GM12878 (cell line): ENCODE measurements around the gene POC1B. TPM values are rescaled to one million over a fixed set of nuclear protein-coding genes. Genes with fewer than 3 reads are reported as not detected.

ENCODE experiments used
- ATAC-seq: fragments of 200-7000 bp; cut with Tn5 transposase; 3 replicates; pipeline ENCODE4 v1.9.1; 2020; ENCODE audit warnings: mild to moderate bottlenecking, moderate library complexity
- BruUV-seq: library from RNA; stranded (reverse); fragments of 400-500 nt; replicated peaks from 2 replicates; lab custom pipeline; 2021; lab: Mats Ljungman, UMichigan
- CTCF ChIA-PET: fragments of 300-600 bp; sonication (Branson Sonifier 250); formaldehyde crosslinking; extraction: SDS; loops from one replicate; lab custom pipeline; 2021; ENCODE audit warnings: inconsistent platforms; lab: Yijun Ruan, JAX
- POLR2A ChIA-PET: fragments of 350-600 bp; formaldehyde crosslinking; extraction: SDS; loops from one replicate; lab custom pipeline; 2021; ENCODE audit warnings: inconsistent platforms; lab: Charles Lee
- RAD21 ChIA-PET: fragments of 300-600 bp; sonication (Branson Sonifier 250); formaldehyde crosslinking; loops from one replicate; lab custom pipeline; 2023; ENCODE audit warnings: antibody characterized with exemption; ENCODE audit not compliant: unreplicated experiment; lab: Charles Lee
- SMC1A ChIA-PET: fragments of 300-600 bp; sonication (Branson Sonifier 250); formaldehyde crosslinking; loops from one replicate; lab custom pipeline; 2023; ENCODE audit not compliant: unreplicated experiment, uncharacterized antibody; lab: Charles Lee
- DNase-seq: peaks from one replicate; pipeline ENCODE4 v3.0.0-alpha.2; 2011; ENCODE audit warnings: low read depth, low spot score
- FAIRE-seq: peaks from 3 replicates; lab custom pipeline; 2011; peaks lifted over from hg19 to GRCh38; lab: Jason Lieb, UNC
- H2AFZ ChIP-seq: 2 replicates; pipeline ENCODE4 v1.6.0; 2011; ENCODE audit warnings: low read depth, low read length, control low read depth; ENCODE audit not compliant: control insufficient read depth
- H3K27ac ChIP-seq: 2 replicates; pipeline ENCODE4 v1.5.1; 2011; ENCODE audit warnings: control low read depth; ENCODE audit not compliant: control insufficient read depth, insufficient read depth
- H3K27me3 ChIP-seq, 2 experiments: replicated peaks in 1 of 2; 2 replicates each; pipeline versions ENCODE4 v1.6.0 to v1.6.1; 2011; ENCODE audit warnings: low read length in 1 of 2; ENCODE audit not compliant: control insufficient read depth in 2 of 2, insufficient read depth in 2 of 2
- H3K36me3 ChIP-seq, 2 experiments: 2 replicates each; pipeline ENCODE4 v1.5.1; 2011; ENCODE audit warnings: low read length in 1 of 2; ENCODE audit not compliant: control insufficient read depth in 2 of 2, insufficient read depth in 2 of 2
- H3K4me1 ChIP-seq: 2 replicates; pipeline ENCODE4 v1.6.1; 2011; ENCODE audit warnings: mild to moderate bottlenecking, low read length, moderate library complexity, mixed read lengths; ENCODE audit not compliant: control insufficient read depth, insufficient read depth
- H3K4me2 ChIP-seq: 2 replicates; pipeline ENCODE4 v1.6.0; 2011; ENCODE audit warnings: control low read depth; ENCODE audit not compliant: control insufficient read depth, insufficient read depth
- H3K4me3 ChIP-seq: fragments of 200-600 bp; sonication (generic); 2 replicates; pipeline ENCODE4 v1.5.1; 2016
- H3K79me2 ChIP-seq: 2 replicates; pipeline ENCODE4 v1.6.0; 2011; ENCODE audit warnings: low read length; ENCODE audit not compliant: control insufficient read depth, insufficient read depth
- H3K9ac ChIP-seq: 2 replicates; pipeline ENCODE4 v1.8.0; 2011; ENCODE audit warnings: low read length, control low read depth, mixed read lengths; ENCODE audit not compliant: control insufficient read depth, insufficient read depth
- H3K9me3 ChIP-seq: replicated peaks from 3 replicates; pipeline ENCODE4 v1.5.1; 2011; ENCODE audit warnings: mild to moderate bottlenecking, low read length; ENCODE audit not compliant: control insufficient read depth, insufficient read depth
- H4K20me1 ChIP-seq: 2 replicates; pipeline ENCODE4 v1.6.0; 2011; ENCODE audit not compliant: control insufficient read depth, insufficient read depth
- BACH1 ChIP-seq: fragments of 450-650 bp; IDR thresholded peaks from 2 replicates; pipeline ENCODE4 v1.6.1; 2017; ENCODE audit warnings: mild to moderate bottlenecking, borderline replicate concordance
- BHLHE40 ChIP-seq, 2 experiments: fragments of 450-650 bp in 1 of 2; IDR thresholded peaks; 2 replicates each; pipeline ENCODE4 v1.6.1; 2011 to 2017; ENCODE audit warnings: low read depth in 2 of 2, borderline replicate concordance in 1 of 2, improper control_type of control experiment in 1 of 2, low read length in 1 of 2, mild to moderate bottlenecking in 1 of 2
- DPF2 ChIP-seq: fragments of 450-650 bp; IDR thresholded peaks from 2 replicates; pipeline ENCODE4 v1.6.1; 2017; ENCODE audit warnings: mild to moderate bottlenecking
- ETV6 ChIP-seq, 2 experiments: fragments of 450-650 bp in 1 of 2; IDR thresholded peaks in 1 of 2; conservative IDR thresholded peaks in 1 of 2; 2 replicates each; pipeline ENCODE4 v1.6.1; 2014; ENCODE audit warnings: antibody characterized with exemption in 1 of 2, borderline replicate concordance in 1 of 2, low read depth in 1 of 2, mild to moderate bottlenecking in 1 of 2, moderate library complexity in 1 of 2
- RAD21 ChIP-seq: IDR thresholded peaks from 2 replicates; pipeline ENCODE4 v1.6.1; 2011; ENCODE audit warnings: mild to moderate bottlenecking, low read depth, low read length, moderate library complexity; ENCODE audit not compliant: insufficient read depth
- RB1 ChIP-seq: fragments of 450-650 bp; formaldehyde crosslinking; IDR thresholded peaks from 2 replicates; pipeline ENCODE4 v1.6.1; 2017; ENCODE audit warnings: mild to moderate bottlenecking, borderline replicate concordance
- RCOR1 ChIP-seq: conservative IDR thresholded peaks from 2 replicates; pipeline ENCODE4 v1.6.1; 2012; ENCODE audit warnings: low read depth, low read length, improper control_type of control experiment
- YBX1 ChIP-seq: fragments of 450-650 bp; IDR thresholded peaks from 2 replicates; pipeline ENCODE4 v1.6.1; 2016; ENCODE audit warnings: antibody characterized with exemption
- in situ Hi-C: fragments of 300-500 bp; cut with MboI; formaldehyde crosslinking; loops from 9 replicates; pipeline ENCODE4 v1.14.3; 2018; ENCODE audit warnings: mixed read lengths
- intact Hi-C: fragments of 100-400 bp; cut with micrococcal nuclease; formaldehyde crosslinking; loops from one replicate; pipeline ENCODE4 v1.14.2; 2022; ENCODE audit not compliant: unreplicated experiment
- polyA plus RNA-seq, 11 experiments: library from polyadenylated mRNA; depleted of rRNA in 4 of 11; unstranded in 6 of 11; stranded (reverse) in 5 of 11; fragments of >200 nt; fragmentation: Nextera tagmentation in 4 of 11; fragmentation: Illumina TruSeq in 1 of 11; extraction: Ambion mirVana in 4 of 11; extraction: Trizol in 1 of 11; gene quantifications; 1 replicate in 1 of 11; 2 replicates in 10 of 11; pipeline versions ENCODE4 v1.2.1 to v1.2.3, GENCODE V29; 2011 to 2016; ENCODE audit warnings: inconsistent platforms in 2 of 11, missing spikeins in 2 of 11, low read depth in 1 of 11
- total RNA-seq, 4 experiments: library from RNA; depleted of rRNA in 3 of 4; stranded (reverse); fragments of >200 nt in 3 of 4; fragmentation: Illumina TruSeq in 1 of 4; extraction: Trizol in 1 of 4; gene quantifications; 2 replicates each; pipeline versions ENCODE4 v1.2.1 to v1.2.3, GENCODE V29; 2013 to 2021
- TF ChIP-seq, protein P1 (sequence below): fragments of 450-650 bp; IDR thresholded peaks from 2 replicates; pipeline ENCODE4 v1.6.1; 2018; ENCODE audit warnings: borderline replicate concordance, mild to moderate bottlenecking; ENCODE audit not compliant: partially characterized antibody
- TF ChIP-seq, protein P2 (sequence below): fragments of 450-650 bp; IDR thresholded peaks from 2 replicates; pipeline ENCODE4 v1.6.1; 2017; ENCODE audit warnings: mild to moderate bottlenecking, low read depth, inconsistent platforms; ENCODE audit not compliant: poor library complexity, severe bottlenecking
- TF ChIP-seq, protein P3 (sequence below): fragments of 450-650 bp; formaldehyde crosslinking; IDR thresholded peaks from 2 replicates; pipeline ENCODE4 v1.4.0; 2020; ENCODE audit warnings: mild to moderate bottlenecking, moderate library complexity
- TF ChIP-seq, protein P4 (sequence below): fragments of 450-650 bp; IDR thresholded peaks from 2 replicates; pipeline ENCODE4 v1.6.1; 2017; ENCODE audit warnings: low read depth, mild to moderate bottlenecking, moderate library complexity

POC1B gene
- total and polyA plus RNA-seq, 10 of the 15 experiments (the other 5 are each of a cell fraction or from before 2014, with no cell fraction given) = 4.4 to 17.8 (median 11.3) TPM

DNA sequence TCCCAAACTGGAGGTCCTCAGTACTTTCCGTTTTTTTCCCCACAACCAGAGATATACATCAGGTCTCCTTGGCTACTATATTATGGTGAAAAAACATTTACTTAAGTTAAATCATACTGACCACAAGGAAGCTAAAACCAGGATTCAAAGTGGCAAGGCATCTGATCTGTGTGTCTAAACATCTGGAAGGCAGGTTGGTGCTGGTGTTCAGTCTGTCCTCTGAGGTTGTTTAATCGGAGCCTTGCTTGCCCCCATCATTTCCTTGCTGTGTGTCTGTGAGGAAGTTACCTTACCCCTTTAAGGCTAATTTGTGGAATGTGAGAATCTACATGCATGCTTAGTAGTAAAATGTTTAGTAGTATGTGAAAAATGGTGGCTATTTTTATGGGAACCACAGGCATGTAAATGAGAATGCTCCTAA is 76.9 kb downstream of the POC1B start (continued):
- TF ChIP-seq, protein P1, sequence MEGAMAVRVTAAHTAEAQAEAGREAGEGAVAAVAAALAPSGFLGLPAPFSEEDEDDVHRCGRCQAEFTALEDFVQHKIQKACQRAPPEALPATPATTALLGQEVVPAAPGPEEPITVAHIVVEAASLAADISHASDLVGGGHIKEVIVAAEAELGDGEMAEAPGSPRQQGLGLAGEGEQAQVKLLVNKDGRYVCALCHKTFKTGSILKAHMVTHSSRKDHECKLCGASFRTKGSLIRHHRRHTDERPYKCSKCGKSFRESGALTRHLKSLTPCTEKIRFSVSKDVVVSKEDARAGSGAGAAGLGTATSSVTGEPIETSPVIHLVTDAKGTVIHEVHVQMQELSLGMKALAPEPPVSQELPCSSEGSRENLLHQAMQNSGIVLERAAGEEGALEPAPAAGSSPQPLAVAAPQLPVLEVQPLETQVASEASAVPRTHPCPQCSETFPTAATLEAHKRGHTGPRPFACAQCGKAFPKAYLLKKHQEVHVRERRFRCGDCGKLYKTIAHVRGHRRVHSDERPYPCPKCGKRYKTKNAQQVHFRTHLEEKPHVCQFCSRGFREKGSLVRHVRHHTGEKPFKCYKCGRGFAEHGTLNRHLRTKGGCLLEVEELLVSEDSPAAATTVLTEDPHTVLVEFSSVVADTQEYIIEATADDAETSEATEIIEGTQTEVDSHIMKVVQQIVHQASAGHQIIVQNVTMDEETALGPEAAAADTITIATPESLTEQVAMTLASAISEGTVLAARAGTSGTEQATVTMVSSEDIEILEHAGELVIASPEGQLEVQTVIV = no peak

DNA sequence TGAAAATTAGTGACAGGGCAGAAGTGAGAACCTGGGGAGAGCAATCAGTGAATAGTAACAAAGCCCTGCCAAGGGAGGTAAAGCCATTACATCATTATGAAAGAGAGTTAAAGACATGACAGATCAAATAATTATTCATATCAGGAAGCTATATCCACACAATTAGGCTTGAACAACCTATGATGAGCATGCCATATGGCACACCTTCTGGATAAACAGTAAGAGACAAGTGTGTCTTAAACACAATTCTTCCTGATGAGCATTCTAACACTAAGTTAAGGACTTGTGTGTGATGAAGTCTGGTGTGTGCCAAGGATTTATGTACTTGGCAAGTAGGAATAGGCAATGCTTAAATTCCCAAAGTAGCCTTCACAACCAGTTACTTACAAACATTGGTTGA is 77.3 kb downstream of the POC1B start:
- no TSS peak for BruUV-seq
- H3K79me2 ChIP-seq = no peaks in the 10 kb centered on the region
- no peaks in the 10 kb centered on the region for H4K20me1 ChIP-seq
- intact Hi-C loops (no loop called here), in situ Hi-C loops (no loop called here)
- SMC1A ChIA-PET = interaction anchor here (0.7 kb wide), 1 partner anchor 402 kb away, joined by 3 read pairs; no protein-coding TSS in a partner anchor
- H2AFZ ChIP-seq = no peak overlapping the region
- DNase-seq (no peak), ATAC-seq (no peak), FAIRE-seq (no peak)
- H3K36me3 ChIP-seq = no peaks in the 10 kb centered on the region
- H3K27me3 ChIP-seq = no peaks in the 10 kb centered on the region
- no peaks in the 10 kb centered on the region for H3K4me1 ChIP-seq
- H3K9me3 ChIP-seq = no peaks in the 10 kb centered on the region
- H3K27ac ChIP-seq = no peak overlapping the region
- RAD21 ChIA-PET = no interaction called here
- H3K4me2 ChIP-seq = no peak overlapping the region
- CTCF ChIA-PET = no interaction called here
- H3K4me3 ChIP-seq = no peak overlapping the region
- no peak overlapping the region for H3K9ac ChIP-seq
- POLR2A ChIA-PET = no interaction called here
- no peak for TF ChIP-seq BACH1
- no peak for TF ChIP-seq RCOR1
- TF ChIP-seq RAD21 = no peak
- TF ChIP-seq ETV6 (conservative IDR thresholded peaks at IDR 0.05 in 1 of 2, IDR thresholded peaks at IDR 0.05 in 1 of 2; ENCODE audit: borderline replicate concordance in 1 of 2, low read depth in 1 of 2) = no peak
- TF ChIP-seq, protein P2, sequence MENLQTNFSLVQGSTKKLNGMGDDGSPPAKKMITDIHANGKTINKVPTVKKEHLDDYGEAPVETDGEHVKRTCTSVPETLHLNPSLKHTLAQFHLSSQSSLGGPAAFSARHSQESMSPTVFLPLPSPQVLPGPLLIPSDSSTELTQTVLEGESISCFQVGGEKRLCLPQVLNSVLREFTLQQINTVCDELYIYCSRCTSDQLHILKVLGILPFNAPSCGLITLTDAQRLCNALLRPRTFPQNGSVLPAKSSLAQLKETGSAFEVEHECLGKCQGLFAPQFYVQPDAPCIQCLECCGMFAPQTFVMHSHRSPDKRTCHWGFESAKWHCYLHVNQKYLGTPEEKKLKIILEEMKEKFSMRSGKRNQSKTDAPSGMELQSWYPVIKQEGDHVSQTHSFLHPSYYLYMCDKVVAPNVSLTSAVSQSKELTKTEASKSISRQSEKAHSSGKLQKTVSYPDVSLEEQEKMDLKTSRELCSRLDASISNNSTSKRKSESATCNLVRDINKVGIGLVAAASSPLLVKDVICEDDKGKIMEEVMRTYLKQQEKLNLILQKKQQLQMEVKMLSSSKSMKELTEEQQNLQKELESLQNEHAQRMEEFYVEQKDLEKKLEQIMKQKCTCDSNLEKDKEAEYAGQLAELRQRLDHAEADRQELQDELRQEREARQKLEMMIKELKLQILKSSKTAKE = no peak
- TF ChIP-seq, protein P3, sequence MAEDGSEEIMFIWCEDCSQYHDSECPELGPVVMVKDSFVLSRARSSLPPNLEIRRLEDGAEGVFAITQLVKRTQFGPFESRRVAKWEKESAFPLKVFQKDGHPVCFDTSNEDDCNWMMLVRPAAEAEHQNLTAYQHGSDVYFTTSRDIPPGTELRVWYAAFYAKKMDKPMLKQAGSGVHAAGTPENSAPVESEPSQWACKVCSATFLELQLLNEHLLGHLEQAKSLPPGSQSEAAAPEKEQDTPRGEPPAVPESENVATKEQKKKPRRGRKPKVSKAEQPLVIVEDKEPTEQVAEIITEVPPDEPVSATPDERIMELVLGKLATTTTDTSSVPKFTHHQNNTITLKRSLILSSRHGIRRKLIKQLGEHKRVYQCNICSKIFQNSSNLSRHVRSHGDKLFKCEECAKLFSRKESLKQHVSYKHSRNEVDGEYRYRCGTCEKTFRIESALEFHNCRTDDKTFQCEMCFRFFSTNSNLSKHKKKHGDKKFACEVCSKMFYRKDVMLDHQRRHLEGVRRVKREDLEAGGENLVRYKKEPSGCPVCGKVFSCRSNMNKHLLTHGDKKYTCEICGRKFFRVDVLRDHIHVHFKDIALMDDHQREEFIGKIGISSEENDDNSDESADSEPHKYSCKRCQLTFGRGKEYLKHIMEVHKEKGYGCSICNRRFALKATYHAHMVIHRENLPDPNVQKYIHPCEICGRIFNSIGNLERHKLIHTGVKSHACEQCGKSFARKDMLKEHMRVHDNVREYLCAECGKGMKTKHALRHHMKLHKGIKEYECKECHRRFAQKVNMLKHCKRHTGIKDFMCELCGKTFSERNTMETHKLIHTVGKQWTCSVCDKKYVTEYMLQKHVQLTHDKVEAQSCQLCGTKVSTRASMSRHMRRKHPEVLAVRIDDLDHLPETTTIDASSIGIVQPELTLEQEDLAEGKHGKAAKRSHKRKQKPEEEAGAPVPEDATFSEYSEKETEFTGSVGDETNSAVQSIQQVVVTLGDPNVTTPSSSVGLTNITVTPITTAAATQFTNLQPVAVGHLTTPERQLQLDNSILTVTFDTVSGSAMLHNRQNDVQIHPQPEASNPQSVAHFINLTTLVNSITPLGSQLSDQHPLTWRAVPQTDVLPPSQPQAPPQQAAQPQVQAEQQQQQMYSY (CRISPR knock-in tag) = no peak
- TF ChIP-seq, protein P4, sequence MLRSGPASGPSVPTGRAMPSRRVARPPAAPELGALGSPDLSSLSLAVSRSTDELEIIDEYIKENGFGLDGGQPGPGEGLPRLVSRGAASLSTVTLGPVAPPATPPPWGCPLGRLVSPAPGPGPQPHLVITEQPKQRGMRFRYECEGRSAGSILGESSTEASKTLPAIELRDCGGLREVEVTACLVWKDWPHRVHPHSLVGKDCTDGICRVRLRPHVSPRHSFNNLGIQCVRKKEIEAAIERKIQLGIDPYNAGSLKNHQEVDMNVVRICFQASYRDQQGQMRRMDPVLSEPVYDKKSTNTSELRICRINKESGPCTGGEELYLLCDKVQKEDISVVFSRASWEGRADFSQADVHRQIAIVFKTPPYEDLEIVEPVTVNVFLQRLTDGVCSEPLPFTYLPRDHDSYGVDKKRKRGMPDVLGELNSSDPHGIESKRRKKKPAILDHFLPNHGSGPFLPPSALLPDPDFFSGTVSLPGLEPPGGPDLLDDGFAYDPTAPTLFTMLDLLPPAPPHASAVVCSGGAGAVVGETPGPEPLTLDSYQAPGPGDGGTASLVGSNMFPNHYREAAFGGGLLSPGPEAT = no peak
- TF ChIP-seq BHLHE40 (IDR thresholded peaks at IDR 0.05; ENCODE audit: borderline replicate concordance in 1 of 2, low read depth in 2 of 2, low read length in 1 of 2) = no peak
- no peak for TF ChIP-seq DPF2
- TF ChIP-seq RB1 = no peak
- no peak for TF ChIP-seq YBX1
